ENCODE measurements around the gene SMPDL3A. TPM values are rescaled to one million over a fixed set of nuclear protein-coding genes. Genes with fewer than 3 reads are reported as not detected.

Gene SMPDL3A
- total and polyA plus RNA-seq, 2 donors (not counting 1 experiment from before 2014, with no cell fraction given), result 19.8 to 30.5 TPM

GRCh38 chr6:122785891-122786290 is 3.2 kb upstream of the SMPDL3A start:
- H2AFZ ChIP-seq (ENCODE audit: low read length), result no peak overlapping the region
- no peaks in the 10 kb centered on the region for H3K36me3 ChIP-seq (ENCODE audit: control insufficient read depth, insufficient read depth, low read length)
- peaks cover 4% of the 10 kb centered on the region for H3K4me1 ChIP-seq (ENCODE audit: control insufficient read depth, extremely low read depth, insufficient read depth, low read length)
- DNase-seq (ENCODE audit: low read depth in 2 of 2), result no peak
- no peak overlapping the region for H3K4me3 ChIP-seq (replicated peaks in 1 of 4; ENCODE audit: control extremely low read depth in 1 of 4, insufficient read depth in 1 of 4, low read depth in 3 of 4, low read length in 4 of 4)
- no peaks in the 10 kb centered on the region for H4K20me1 ChIP-seq (ENCODE audit: control insufficient read depth, extremely low read depth, insufficient read depth, low read length)
- no peaks in the 10 kb centered on the region for H3K9me3 ChIP-seq (ENCODE audit: control insufficient read depth, insufficient read depth, low read depth, low read length)
- TF ChIP-seq EZH2 (IDR thresholded peaks at IDR 0.05; ENCODE audit: low read length, missing control alignments) (no peak), CTCF (conservative IDR thresholded peaks at IDR 0.05 in 1 of 2, IDR thresholded peaks at IDR 0.05 in 1 of 2; ENCODE audit: low read depth in 1 of 2, low read length in 2 of 2) (no peak)
- peaks cover under 1% of the 10 kb centered on the region for H3K79me2 ChIP-seq (ENCODE audit: control insufficient read depth, insufficient read depth, low read length)
- no peak overlapping the region for H3K4me2 ChIP-seq (ENCODE audit: extremely low read depth, insufficient read depth, low read length)
- H3K9ac ChIP-seq (ENCODE audit: insufficient read depth, low read length), result no peak overlapping the region
- no peaks in the 10 kb centered on the region for H3K27me3 ChIP-seq (ENCODE audit: control insufficient read depth, insufficient read depth, low read length)
- no peak overlapping the region for H3K27ac ChIP-seq (ENCODE audit: insufficient read depth, low read length)

- H3K27me3 ChIP-seq (ENCODE audit: control insufficient read depth, insufficient read depth, low read length), result no peaks in the 10 kb centered on the region
- H4K20me1 ChIP-seq (ENCODE audit: control insufficient read depth, extremely low read depth, insufficient read depth, low read length), result no peaks in the 10 kb centered on the region
- H3K9ac ChIP-seq (ENCODE audit: insufficient read depth, low read length), result no peak overlapping the region
- peaks cover 5% of the 10 kb centered on the region for H3K79me2 ChIP-seq (ENCODE audit: control insufficient read depth, insufficient read depth, low read length)
- peaks cover 6% of the 10 kb centered on the region for H3K4me1 ChIP-seq (ENCODE audit: control insufficient read depth, extremely low read depth, insufficient read depth, low read length)
- H3K27ac ChIP-seq (ENCODE audit: insufficient read depth, low read length), result no peak overlapping the region
- H2AFZ ChIP-seq (ENCODE audit: low read length), result no peak overlapping the region
- DNase-seq (ENCODE audit: low read depth in 2 of 2), result no peak
- no peak overlapping the region for H3K4me3 ChIP-seq (replicated peaks in 1 of 4; ENCODE audit: control extremely low read depth in 1 of 4, insufficient read depth in 1 of 4, low read depth in 3 of 4, low read length in 4 of 4)
- no peak overlapping the region for H3K4me2 ChIP-seq (ENCODE audit: extremely low read depth, insufficient read depth, low read length)
- TF ChIP-seq CTCF (conservative IDR thresholded peaks at IDR 0.05 in 1 of 2, IDR thresholded peaks at IDR 0.05 in 1 of 2; ENCODE audit: low read depth in 1 of 2, low read length in 2 of 2) (no peak), EZH2 (IDR thresholded peaks at IDR 0.05; ENCODE audit: low read length, missing control alignments) (no peak)
- no peaks in the 10 kb centered on the region for H3K9me3 ChIP-seq (ENCODE audit: control insufficient read depth, insufficient read depth, low read depth, low read length)
- H3K36me3 ChIP-seq (ENCODE audit: control insufficient read depth, insufficient read depth, low read length), result no peaks in the 10 kb centered on the region
Observed at GRCh38 chr6:122787721-122788120, 1.3 kb upstream of the SMPDL3A start.

GRCh38 chr6:122788208-122788607 is 850 bp upstream of the SMPDL3A start:
- Histone ChIP-seq H3K27me3 (ENCODE audit: control insufficient read depth, insufficient read depth, low read length) (no peaks in the 10 kb centered on the region), H3K4me2 (ENCODE audit: extremely low read depth, insufficient read depth, low read length) (peak overlapping the region; percentile 57), H3K9ac (ENCODE audit: insufficient read depth, low read length) (no peak overlapping the region), H2AFZ (ENCODE audit: low read length) (no peak overlapping the region), H3K4me3 (replicated peaks in 1 of 4; ENCODE audit: control extremely low read depth in 1 of 4, insufficient read depth in 1 of 4, low read depth in 3 of 4, low read length in 4 of 4) (peak overlapping the region in 2 of 4 experiments; percentile 83 to 92), H4K20me1 (ENCODE audit: control insufficient read depth, extremely low read depth, insufficient read depth, low read length) (no peaks in the 10 kb centered on the region), H3K27ac (ENCODE audit: insufficient read depth, low read length) (no peak overlapping the region), H3K4me1 (ENCODE audit: control insufficient read depth, extremely low read depth, insufficient read depth, low read length) (peaks cover 6% of the 10 kb centered on the region), H3K36me3 (ENCODE audit: control insufficient read depth, insufficient read depth, low read length) (no peaks in the 10 kb centered on the region), H3K9me3 (ENCODE audit: control insufficient read depth, insufficient read depth, low read depth, low read length) (no peaks in the 10 kb centered on the region), H3K79me2 (ENCODE audit: control insufficient read depth, insufficient read depth, low read length) (peaks cover 5% of the 10 kb centered on the region)
- TF ChIP-seq EZH2 (IDR thresholded peaks at IDR 0.05; ENCODE audit: low read length, missing control alignments) (no peak), CTCF (conservative IDR thresholded peaks at IDR 0.05 in 1 of 2, IDR thresholded peaks at IDR 0.05 in 1 of 2; ENCODE audit: low read depth in 1 of 2, low read length in 2 of 2) (no peak)
- no peak for DNase-seq (ENCODE audit: low read depth in 2 of 2)
